Choroid plexus epithelial cell (primary cell): ENCODE results near the gene BOK.

ENCODE experiments used
- DNase-seq: peaks from one replicate; pipeline ENCODE4 v3.0.0-alpha.2; 2010; ENCODE audit warnings: low read depth
- H3K4me3 ChIP-seq: 2 replicates; pipeline ENCODE4 v1.5.1; 2011; ENCODE audit warnings: low read depth, mild to moderate bottlenecking, control low read depth, low read length, moderate library complexity
- CTCF ChIP-seq: conservative IDR thresholded peaks from 2 replicates; pipeline ENCODE4 v1.5.1; 2011; ENCODE audit warnings: low read depth, mild to moderate bottlenecking, control low read depth, inconsistent platforms, low read length, moderate library complexity

The BOK gene

GRCh38 chr2:241553512-241553830 lies 5.1 kb upstream of the BOK start:
- DNase-seq: no peak
- H3K4me3 ChIP-seq: no peak overlapping the region
- no peak for TF ChIP-seq CTCF

DNA sequence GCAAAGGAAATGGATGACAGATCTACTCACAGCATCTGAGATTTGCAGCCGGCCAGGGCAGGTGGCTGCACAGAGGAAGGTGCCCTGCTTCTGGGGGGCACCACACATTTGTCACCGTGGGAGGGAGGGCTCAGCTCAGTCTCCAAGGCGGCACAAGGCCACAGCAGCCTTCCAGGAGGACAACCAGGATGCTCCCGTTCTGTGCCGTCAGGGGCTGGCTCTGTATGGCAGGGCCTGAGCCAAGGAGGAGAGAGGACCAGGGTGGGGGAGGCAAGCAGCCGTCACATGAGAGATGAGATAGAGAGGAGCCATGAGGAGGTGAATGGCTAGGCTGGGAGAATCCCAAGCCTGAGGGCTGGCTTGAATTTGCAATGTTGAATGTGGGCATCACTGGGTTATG lies 4.6 kb upstream of the BOK start:
- TF ChIP-seq CTCF: no peak
- H3K4me3 ChIP-seq: no peak overlapping the region
- DNase-seq: no peak

- no peak for TF ChIP-seq CTCF
- no peak overlapping the region for H3K4me3 ChIP-seq
- no peak for DNase-seq
Measured at GRCh38 chr2:241554610-241555322, 3.8 kb upstream of the BOK start.

- H3K4me3 ChIP-seq: no peak overlapping the region
- no peak for DNase-seq
- TF ChIP-seq CTCF: no peak
Measured at GRCh38 chr2:241555711-241556110, 2.8 kb upstream of the BOK start.

DNA sequence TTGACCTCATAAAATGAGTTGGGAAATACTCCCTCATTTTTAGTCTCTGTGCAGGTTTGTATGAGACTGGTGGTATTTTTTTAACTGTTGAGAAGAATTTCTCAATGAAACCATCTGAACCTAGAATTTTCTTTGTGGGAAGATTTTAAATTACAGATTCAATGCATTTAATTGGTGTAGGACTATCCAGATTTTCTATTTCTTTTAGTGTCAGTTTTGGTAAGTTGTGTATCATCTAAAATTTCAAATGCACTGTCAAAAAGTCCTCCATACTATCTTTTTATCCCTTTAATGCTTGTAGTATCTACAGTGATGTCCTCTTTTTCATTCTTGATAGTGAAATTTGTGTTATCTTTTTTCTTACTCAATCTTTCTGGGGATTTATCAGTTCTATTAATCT lies 1.8 kb upstream of the BOK start:
- no peak overlapping the region for H3K4me3 ChIP-seq
- DNase-seq: no peak
- TF ChIP-seq CTCF: no peak

DNA sequence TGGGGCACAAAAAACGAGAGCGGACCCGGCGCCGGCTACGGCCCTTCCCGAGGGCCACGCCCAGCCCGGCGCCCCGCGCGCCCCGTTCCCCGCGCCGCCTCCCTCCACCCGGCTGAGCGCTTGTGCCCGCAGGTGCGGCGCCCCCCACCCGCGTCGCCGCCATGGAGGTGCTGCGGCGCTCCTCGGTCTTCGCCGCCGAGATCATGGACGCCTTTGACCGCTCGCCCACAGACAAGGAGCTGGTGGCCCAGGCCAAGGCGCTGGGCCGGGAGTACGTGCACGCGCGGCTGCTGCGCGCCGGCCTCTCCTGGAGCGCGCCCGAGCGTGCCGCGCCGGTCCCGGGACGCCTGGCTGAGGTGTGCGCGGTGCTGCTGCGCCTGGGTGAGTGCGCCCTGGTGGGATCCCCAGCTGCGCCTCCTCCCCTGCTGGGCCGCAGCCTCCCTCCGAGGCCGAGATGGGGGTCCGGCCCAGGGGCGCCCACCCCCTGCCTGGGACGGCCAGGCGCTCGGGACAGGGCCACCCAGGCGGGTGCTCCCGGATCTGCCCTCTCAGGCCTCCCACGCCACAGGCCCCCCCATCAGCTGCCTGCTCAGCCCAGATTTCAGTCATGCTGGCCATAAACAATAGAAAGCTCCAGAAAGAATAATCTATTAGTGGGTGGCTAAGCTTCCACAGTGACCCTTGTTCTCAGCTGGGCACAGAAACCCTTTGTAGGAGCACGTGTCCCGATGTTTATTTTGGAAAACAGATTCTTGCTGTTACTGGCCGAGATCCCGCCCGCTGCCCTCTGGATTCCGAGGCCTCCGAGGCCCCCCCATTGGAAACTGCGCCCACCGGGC lies 997 bp downstream of the BOK start:
- DNase-seq: peak; percentile 54
- peak overlapping the region; percentile 67 for H3K4me3 ChIP-seq
- TF ChIP-seq CTCF: no peak
